ENCODE measurements around the gene LEKR1.
"Not testable (repeated sequence)": the region's sequence is repeated elsewhere in the genome, so short reads cannot be mapped to it uniquely, and the experiment has no call there.

The LEKR1 gene

DNA sequence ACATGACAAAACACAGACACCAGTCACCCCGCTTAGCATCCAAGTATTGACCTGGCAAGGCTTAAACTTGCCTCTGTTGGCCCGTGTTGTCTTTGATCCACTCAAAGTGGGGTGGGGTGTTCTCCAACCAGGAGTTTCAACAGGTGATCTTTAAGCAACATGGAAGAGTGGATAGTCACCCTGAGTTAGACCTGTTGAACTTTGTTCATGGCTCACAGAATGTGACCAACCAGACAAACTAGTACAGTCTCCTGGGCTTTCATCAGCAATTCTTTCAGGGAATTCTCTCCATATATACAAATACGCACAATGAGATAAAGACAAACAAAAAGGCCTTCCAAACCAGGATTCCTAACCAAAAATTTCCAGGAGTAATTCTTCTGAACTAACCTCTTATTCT, 11.9 kb downstream of the LEKR1 start:
- DNase-seq (ENCODE audit: low read depth): no peak

DNA sequence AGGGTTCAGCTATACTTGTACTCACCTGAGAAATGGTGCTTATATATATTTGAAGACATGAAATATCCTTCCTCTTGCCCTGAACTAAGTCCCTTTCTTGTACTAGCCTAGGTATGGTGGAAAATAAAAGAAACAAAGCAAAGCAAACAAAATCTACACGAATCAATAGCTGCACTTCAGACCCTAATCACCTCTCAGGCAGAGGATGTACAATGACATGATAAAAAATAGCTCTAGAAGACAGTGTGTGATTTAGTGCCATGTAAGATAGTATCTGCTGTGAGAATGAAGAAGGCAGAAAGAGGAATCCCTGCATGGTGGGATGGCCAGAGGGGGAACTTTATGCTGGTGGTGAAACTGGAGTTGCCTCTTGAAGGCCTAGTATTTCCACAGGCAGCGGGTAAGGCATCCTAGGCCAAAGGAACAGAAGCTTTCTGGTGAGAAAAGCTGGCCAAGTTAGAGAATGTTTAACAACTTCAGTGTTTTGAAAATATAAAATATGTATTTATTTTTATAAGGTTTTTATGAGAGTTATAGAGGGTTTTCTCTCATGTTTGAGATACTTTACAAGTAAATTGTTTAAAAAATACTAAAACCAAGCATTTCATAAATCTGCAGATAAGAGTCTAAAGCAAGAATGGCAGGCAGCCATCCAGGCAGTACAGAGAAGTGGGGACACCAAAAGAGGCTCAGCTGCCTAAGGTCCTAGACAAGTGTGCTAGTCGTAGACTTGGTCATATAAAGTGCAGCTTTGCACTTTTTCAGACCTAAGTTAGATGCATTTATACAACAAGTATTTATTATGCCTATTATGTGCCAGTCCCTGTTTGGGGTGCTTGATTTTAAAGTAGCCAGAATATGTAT, 14.9 kb downstream of the LEKR1 start:
- DNase-seq (ENCODE audit: low read depth): no peak

- DNase-seq (ENCODE audit: low read depth): no peak
Measured at GRCh38 chr3:156843071-156843808, 17.1 kb downstream of the LEKR1 start.

- DNase-seq (ENCODE audit: low read depth): no peak
Measured at GRCh38 chr3:156847752-156848448, 21.7 kb downstream of the LEKR1 start.

GRCh38 chr3:156859578-156859977, 33.4 kb downstream of the LEKR1 start:
- DNase-seq (ENCODE audit: low read depth): no peak

GRCh38 chr3:156860873-156861272, 34.7 kb downstream of the LEKR1 start:
- DNase-seq (ENCODE audit: low read depth): no peak

- DNase-seq (ENCODE audit: low read depth): no peak
Measured at GRCh38 chr3:156862338-156862737, 36.2 kb downstream of the LEKR1 start.

- no peak for DNase-seq (ENCODE audit: low read depth)
Measured at GRCh38 chr3:156865732-156866131, 39.6 kb downstream of the LEKR1 start.

DNA sequence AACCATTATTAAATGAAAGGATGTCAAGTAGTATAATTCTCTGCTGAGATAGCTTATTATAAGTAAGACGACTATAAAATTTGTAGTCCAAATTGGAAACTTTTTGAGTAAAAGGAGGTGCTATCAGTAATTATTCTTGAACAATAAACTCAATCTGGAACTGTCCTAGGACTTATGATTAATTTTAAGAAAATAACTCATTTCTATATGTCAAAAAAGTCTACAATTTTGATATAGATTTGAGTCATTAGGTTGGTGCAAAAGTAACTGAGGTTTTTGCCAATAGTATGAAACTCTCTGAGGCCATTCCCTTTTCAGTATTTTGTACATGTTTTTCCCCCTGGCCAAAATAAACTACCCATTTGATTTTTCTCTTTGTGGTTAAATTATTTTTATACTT, 41.0 kb downstream of the LEKR1 start:
- DNase-seq (ENCODE audit: low read depth): no peak

- no peak for DNase-seq (ENCODE audit: low read depth)
Measured at GRCh38 chr3:156867920-156868319, 41.8 kb downstream of the LEKR1 start.

DNA sequence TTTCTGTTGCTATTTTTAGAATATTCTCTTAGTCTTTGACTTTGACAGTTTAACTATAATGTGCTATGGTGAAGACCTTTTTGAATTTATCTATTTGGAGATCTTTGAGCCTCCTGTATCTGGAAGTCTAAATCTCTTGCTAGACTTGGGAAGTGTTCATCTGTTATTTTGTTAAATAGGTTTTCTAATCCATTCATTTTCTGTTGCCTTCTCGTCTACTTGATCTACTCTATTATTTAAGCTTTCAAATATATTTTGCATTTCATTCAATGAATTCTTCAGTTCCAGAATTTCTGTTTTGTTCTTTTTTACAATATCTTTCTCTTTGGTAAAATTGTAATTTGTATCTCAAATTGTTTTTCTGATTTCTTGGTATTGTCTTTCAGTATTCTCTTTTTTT, 47.8 kb downstream of the LEKR1 start:
- DNase-seq (ENCODE audit: low read depth): no peak

DNA sequence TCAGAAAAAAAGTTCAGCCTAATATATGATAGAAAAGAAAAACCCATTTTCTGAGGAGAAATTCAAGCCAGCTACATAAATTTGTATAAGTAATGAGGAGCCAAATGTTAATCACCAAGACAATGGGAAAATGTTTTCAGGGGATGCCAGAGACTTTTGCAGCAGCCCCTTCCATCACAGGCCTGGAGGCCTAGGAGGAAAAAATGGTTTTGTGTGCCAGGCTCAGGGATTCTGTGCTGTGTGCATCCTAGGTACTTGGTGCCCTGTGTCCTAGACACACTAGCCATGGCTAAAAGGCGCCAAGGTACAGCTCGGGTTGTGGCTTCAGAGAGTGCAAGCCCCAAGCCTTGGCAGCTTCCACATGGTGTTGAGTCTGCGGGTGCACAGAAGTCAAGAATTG, 53.3 kb downstream of the LEKR1 start:
- not testable (repeated sequence) for DNase-seq (ENCODE audit: low read depth)

GRCh38 chr3:156885761-156886160, 59.6 kb downstream of the LEKR1 start:
- no peak for DNase-seq (ENCODE audit: low read depth)

DNA sequence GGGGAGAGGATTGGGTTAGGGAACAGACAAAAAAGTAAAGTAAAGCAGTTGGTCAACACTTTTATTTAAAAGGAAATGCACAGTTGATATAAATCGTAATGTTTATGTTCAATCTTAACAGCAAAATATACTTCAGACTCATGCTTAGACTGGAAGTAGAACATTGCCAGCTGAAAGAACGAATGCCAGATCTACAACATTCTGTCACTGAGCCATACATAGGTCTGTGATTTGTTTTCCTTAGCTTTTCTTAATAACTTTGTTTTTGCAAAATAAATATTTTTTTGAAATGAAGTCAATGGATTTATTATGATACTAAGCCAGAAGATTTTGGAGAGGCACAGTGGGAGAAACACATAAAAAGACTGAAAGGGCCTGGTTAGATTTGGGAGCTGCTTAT, 62.0 kb downstream of the LEKR1 start:
- no peak for DNase-seq (ENCODE audit: low read depth)

- no peak for DNase-seq (ENCODE audit: low read depth)
Measured at GRCh38 chr3:156888576-156888975, 62.4 kb downstream of the LEKR1 start.

- no peak for DNase-seq (ENCODE audit: low read depth)
Measured at GRCh38 chr3:156892701-156893100, 66.5 kb downstream of the LEKR1 start.

- not testable (repeated sequence) for DNase-seq (ENCODE audit: low read depth)
Measured at GRCh38 chr3:156895374-156895773, 69.2 kb downstream of the LEKR1 start.

GRCh38 chr3:156897851-156898250, 71.7 kb downstream of the LEKR1 start:
- DNase-seq (ENCODE audit: low read depth): not testable (repeated sequence)

DNA sequence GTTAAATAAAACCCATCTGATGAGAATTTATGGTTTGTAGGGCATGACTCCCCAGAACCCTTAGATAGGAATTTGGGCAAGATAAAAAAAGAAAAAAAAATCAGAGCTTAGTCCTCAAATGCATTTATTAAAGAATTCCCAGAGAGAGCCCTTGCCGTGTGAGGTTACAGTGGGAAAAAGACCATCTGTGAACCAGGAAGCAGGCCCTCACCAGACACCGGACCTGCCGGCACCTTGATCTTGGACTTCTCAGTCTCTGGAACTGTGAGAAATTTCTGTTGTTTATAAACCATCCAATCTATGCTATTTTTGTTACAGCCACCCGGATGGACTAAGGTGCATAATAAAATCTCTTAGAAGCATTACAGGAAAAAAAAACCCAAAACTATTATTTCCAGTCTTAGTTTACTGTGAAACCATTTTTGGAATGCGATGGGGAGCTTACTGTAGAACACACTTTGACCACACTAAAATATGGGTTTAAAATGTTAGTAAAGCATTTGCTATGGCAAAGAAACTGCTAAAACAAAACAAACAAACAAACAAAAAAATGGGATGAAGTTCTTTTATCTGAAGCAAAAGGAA, 72.2 kb downstream of the LEKR1 start:
- DNase-seq (ENCODE audit: low read depth): no peak

GRCh38 chr3:156899951-156900350, 73.8 kb downstream of the LEKR1 start:
- no peak for DNase-seq (ENCODE audit: low read depth)

GRCh38 chr3:156902916-156903315, 76.8 kb downstream of the LEKR1 start:
- DNase-seq (ENCODE audit: low read depth): no peak

GRCh38 chr3:156906275-156906674, 80.1 kb downstream of the LEKR1 start:
- DNase-seq (ENCODE audit: low read depth): no peak
